ENCODE data around the gene AKAP3. TPM values are rescaled to one million over a fixed set of nuclear protein-coding genes. Genes with fewer than 3 reads are reported as not detected.

AKAP3 gene
- total and polyA plus RNA-seq, 12 donors = 0.40 to 7.4 (median 2.5) TPM

DNA sequence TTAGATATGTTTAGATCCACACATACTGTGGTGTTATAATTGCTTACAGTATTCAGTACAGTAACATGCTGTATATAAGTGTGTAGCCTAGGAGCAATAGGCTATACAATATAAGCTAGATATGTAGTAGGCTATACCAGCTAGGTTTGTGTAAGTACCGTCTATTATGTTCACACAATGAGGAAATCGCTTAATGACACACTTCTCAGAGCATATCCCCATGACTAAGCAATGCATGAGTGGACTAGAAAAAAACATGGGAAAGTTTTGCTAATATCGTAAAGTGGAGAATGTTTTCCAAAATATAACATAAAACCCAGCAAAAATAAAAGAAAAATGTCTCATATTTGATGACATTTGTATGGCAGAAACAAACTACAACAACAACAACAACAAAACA, 27.3 kb downstream of the AKAP3 start:
- no peak for DNase-seq
- Histone ChIP-seq H3K9me3 (replicated peaks in 1 of 3) (no peaks in the 10 kb centered on the region), H3K4me3 (no peak overlapping the region), H3K27ac (no peak overlapping the region), H3K4me1 (replicated peaks in 1 of 2) (no peaks in the 10 kb centered on the region), H3K27me3 (no peaks in the 10 kb centered on the region), H3K36me3 (replicated peaks in 1 of 2) (no peaks in the 10 kb centered on the region)
- no peak for TF ChIP-seq POLR2A (IDR thresholded peaks at IDR 0.05)
- TF ChIP-seq, protein P1, sequence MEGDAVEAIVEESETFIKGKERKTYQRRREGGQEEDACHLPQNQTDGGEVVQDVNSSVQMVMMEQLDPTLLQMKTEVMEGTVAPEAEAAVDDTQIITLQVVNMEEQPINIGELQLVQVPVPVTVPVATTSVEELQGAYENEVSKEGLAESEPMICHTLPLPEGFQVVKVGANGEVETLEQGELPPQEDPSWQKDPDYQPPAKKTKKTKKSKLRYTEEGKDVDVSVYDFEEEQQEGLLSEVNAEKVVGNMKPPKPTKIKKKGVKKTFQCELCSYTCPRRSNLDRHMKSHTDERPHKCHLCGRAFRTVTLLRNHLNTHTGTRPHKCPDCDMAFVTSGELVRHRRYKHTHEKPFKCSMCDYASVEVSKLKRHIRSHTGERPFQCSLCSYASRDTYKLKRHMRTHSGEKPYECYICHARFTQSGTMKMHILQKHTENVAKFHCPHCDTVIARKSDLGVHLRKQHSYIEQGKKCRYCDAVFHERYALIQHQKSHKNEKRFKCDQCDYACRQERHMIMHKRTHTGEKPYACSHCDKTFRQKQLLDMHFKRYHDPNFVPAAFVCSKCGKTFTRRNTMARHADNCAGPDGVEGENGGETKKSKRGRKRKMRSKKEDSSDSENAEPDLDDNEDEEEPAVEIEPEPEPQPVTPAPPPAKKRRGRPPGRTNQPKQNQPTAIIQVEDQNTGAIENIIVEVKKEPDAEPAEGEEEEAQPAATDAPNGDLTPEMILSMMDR (IDR thresholded peaks at IDR 0.05) = no peak
- intact Hi-C loops (cut with DNase I) = no loop called here
- 88 to 95% (median 91%) methylated on average over 3 of the region's 3 CpGs for WGBS, 4 donors

DNA sequence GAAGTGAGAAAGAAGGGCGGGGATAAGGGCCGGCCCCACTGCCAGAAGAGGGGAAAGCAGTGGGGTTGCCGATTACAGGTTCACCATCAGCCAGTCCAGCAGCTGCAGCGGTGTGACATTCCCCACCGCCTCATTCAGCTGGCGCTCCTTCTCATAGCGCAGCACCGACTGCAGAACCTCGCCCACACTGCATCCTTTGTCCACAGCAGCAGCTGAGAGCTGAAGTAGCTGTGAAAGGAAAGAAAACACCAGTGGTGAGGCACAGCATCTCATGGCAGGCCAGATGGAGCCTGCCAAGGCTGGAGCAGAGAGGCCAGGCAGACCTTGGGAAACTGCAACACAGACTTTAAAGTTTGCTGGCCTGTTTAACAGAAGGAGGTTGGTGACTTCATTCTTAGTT, 33.2 kb downstream of the AKAP3 start:
- Histone ChIP-seq H3K9me3 (replicated peaks in 1 of 3) (no peaks in the 10 kb centered on the region), H3K4me1 (replicated peaks in 1 of 2) (no peaks in the 10 kb centered on the region), H3K4me3 (no peak overlapping the region), H3K27ac (no peak overlapping the region), H3K36me3 (replicated peaks in 1 of 2) (peaks cover 0 to 49% of the 10 kb centered on the region in 2 donors), H3K27me3 (no peaks in the 10 kb centered on the region)
- TF ChIP-seq POLR2A (IDR thresholded peaks at IDR 0.05) = no peak
- TF ChIP-seq, protein P1 (IDR thresholded peaks at IDR 0.05) = no peak
- WGBS, 4 donors = 89 to 93% (median 92%) methylated on average over 9 of the region's 9 CpGs
- no peak for DNase-seq
- intact Hi-C loops (cut with DNase I) = no loop called here

DNA sequence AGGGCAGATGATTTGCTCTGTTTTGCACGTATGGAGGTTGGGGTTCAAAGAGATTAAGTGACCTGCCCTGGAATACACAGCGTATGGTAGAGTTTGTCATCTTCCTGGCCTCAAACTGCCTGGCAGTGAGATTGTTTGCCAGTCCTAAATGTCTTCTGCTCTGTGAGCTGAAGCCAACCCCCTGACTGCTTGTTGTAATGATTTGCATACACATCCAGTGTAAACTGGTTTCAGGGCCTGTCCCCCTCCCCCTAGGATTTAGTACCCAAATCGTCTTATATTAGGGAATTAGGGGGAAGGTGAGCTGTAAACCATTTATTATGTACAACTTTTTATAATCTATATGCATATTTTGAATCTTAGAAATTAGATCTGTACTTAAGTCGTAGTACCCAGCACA, 38.4 kb downstream of the AKAP3 start:
- WGBS, 4 donors = 70 to 94% (median 78%) methylated on average over 3 to 4 of the region's 4 CpGs
- Histone ChIP-seq H3K4me3 (no peak overlapping the region), H3K27me3 (no peaks in the 10 kb centered on the region), H3K4me1 (replicated peaks in 1 of 2) (peaks cover 6 to 22% of the 10 kb centered on the region in 2 donors), H3K36me3 (replicated peaks in 1 of 2) (peaks cover 0 to 51% of the 10 kb centered on the region in 2 donors), H3K9me3 (replicated peaks in 1 of 3) (no peaks in the 10 kb centered on the region), H3K27ac (no peak overlapping the region)
- no peak for DNase-seq
- TF ChIP-seq, protein P1 (IDR thresholded peaks at IDR 0.05) = no peak
- no peak for TF ChIP-seq POLR2A (IDR thresholded peaks at IDR 0.05)
- intact Hi-C loops (cut with DNase I) = no loop called here

DNA sequence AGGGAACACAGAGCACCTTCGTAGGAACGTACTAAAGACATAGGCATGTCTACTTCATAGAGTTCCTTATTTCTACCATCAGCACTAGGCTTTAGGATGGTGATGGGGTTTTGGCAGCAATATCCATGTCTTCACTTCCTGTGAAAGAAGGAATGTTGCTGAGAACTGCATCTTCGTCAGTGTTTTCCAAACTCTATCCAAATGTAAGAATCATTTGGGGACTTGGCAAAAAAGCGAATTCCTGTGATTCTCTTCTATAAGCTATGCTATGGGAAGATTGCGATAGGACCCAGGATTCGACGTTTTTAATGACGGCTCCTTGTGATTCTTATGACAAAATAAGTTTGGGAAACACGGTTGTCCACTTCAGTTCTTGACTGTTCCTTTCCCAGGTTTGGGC, 39.8 kb downstream of the AKAP3 start:
- Histone ChIP-seq H3K4me1 (replicated peaks in 1 of 2) (peaks cover 9 to 23% of the 10 kb centered on the region in 2 donors), H3K27me3 (no peaks in the 10 kb centered on the region), H3K27ac (no peak overlapping the region), H3K4me3 (no peak overlapping the region), H3K9me3 (replicated peaks in 1 of 3) (no peaks in the 10 kb centered on the region), H3K36me3 (replicated peaks in 1 of 2) (peaks cover 0 to 39% of the 10 kb centered on the region in 2 donors)
- DNase-seq = no peak
- TF ChIP-seq POLR2A (IDR thresholded peaks at IDR 0.05) = no peak
- TF ChIP-seq, protein P1 (IDR thresholded peaks at IDR 0.05) = no peak
- 92 to 94% (median 92%) methylated on average over 9 of the region's 9 CpGs for whole genome bisulfite sequencing, 4 donors
- intact Hi-C loops (cut with DNase I) = no loop called here

Data from adrenal gland (tissue), 12 donors.